B cell (primary cell): ENCODE results near the gene KRCC1. TPM values are rescaled to one million over a fixed set of nuclear protein-coding genes. Genes with fewer than 3 reads are reported as not detected.

ENCODE experiments used
- ATAC-seq: fragments of 200-7000 bp; cut with Tn5 transposase; one replicate; pipeline ENCODE4 v1.10.0; 2021; ENCODE audit warnings: low read depth, mild to moderate bottlenecking, moderate number of reproducible peaks, moderate library complexity
- CTCF ChIA-PET: fragments of 350-600 bp; sonication (Branson Sonifier 250); formaldehyde crosslinking; loops from one replicate; lab custom pipeline; 2021; ENCODE audit warnings: antibody characterized with exemption, inconsistent platforms; lab: Charles Lee
- POLR2A ChIA-PET: fragments of 350-600 bp; sonication (Branson Sonifier 250); formaldehyde crosslinking; loops from one replicate; lab custom pipeline; 2021; ENCODE audit warnings: antibody characterized with exemption; lab: Charles Lee
- DNase-seq: peaks from one replicate; pipeline ENCODE4 v3.0.0; 2013
- H2AFZ ChIP-seq: 2 replicates; pipeline ENCODE4 v1.6.1; 2012; ENCODE audit warnings: mild to moderate bottlenecking, low read depth, low read length; ENCODE audit not compliant: insufficient read depth, poor library complexity, severe bottlenecking
- H3K27ac ChIP-seq, 2 donors: 1 replicate in 1 of 2; 2 replicates in 1 of 2; pipeline ENCODE4 v1.5.1; 2012 to 2013; ENCODE audit warnings: low read length in 2 of 2, mild to moderate bottlenecking in 2 of 2, moderate library complexity in 1 of 2
- H3K27me3 ChIP-seq, 4 experiments: fragments of 200-600 bp in 1 of 4; sonication (generic) in 1 of 4; replicated peaks in 1 of 4; 1 replicate in 2 of 4; 2 replicates in 2 of 4; pipeline versions ENCODE4 v1.6.1 to v1.7.0; 2013 to 2016; ENCODE audit warnings: low read length in 3 of 4, mild to moderate bottlenecking in 2 of 4, mixed read lengths in 1 of 4, moderate library complexity in 1 of 4; ENCODE audit not compliant: insufficient read depth in 4 of 4, control insufficient read depth in 3 of 4; ENCODE audit errors: control extremely low read depth in 1 of 4
- H3K36me3 ChIP-seq, 2 experiments: replicated peaks in 1 of 2; 1 replicate in 1 of 2; 2 replicates in 1 of 2; pipeline versions ENCODE4 v1.6.1 to v1.7.1; 2013; ENCODE audit warnings: low read length in 1 of 2; ENCODE audit not compliant: insufficient read depth in 2 of 2, control insufficient read depth in 1 of 2; ENCODE audit errors: control extremely low read depth in 1 of 2, extremely low read depth in 1 of 2
- H3K4me1 ChIP-seq, 2 donors: fragments of 200-600 bp in 1 of 2; sonication (generic) in 1 of 2; 1 replicate in 1 of 2; 2 replicates in 1 of 2; pipeline versions ENCODE4 v1.5.1 to v1.6.1; 2013 to 2017; ENCODE audit warnings: low read length in 2 of 2; ENCODE audit not compliant: control insufficient read depth in 2 of 2, insufficient read depth in 2 of 2
- H3K4me2 ChIP-seq: replicated peaks from 2 replicates; pipeline ENCODE3; 2012; ENCODE audit warnings: mild to moderate bottlenecking, low read depth, low read length; ENCODE audit not compliant: poor library complexity, severe bottlenecking
- H3K4me3 ChIP-seq, 5 experiments: fragments of 200-600 bp in 1 of 5; sonication (generic) in 1 of 5; 1 replicate in 3 of 5; 2 replicates in 2 of 5; pipeline versions ENCODE4 v1.5.1 to v1.7.0; 2011 to 2016; ENCODE audit warnings: low read length in 4 of 5, mild to moderate bottlenecking in 4 of 5, low read depth in 2 of 5, control low read depth in 1 of 5, moderate library complexity in 1 of 5; ENCODE audit not compliant: insufficient read depth in 1 of 5; ENCODE audit errors: control extremely low read depth in 1 of 5, extremely low read depth in 1 of 5
- H3K79me2 ChIP-seq: fragments of 200-600 bp; sonication (generic); one replicate; pipeline ENCODE4 v1.6.0; 2016; ENCODE audit warnings: low read length; ENCODE audit not compliant: control insufficient read depth, insufficient read depth
- H3K9ac ChIP-seq: fragments of 200-600 bp; sonication (generic); 2 replicates; pipeline ENCODE4 v1.6.1; 2017; ENCODE audit warnings: mild to moderate bottlenecking, low read length, moderate library complexity
- H3K9me3 ChIP-seq, 3 donors: one replicate each; pipeline versions ENCODE4 v1.6.1 to v1.7.1; 2013; ENCODE audit warnings: low read length in 2 of 3; ENCODE audit not compliant: control insufficient read depth in 2 of 3, insufficient read depth in 1 of 3; ENCODE audit errors: control extremely low read depth in 1 of 3
- H4K20me1 ChIP-seq: 2 replicates; pipeline ENCODE4 v1.6.0; 2012; ENCODE audit warnings: mild to moderate bottlenecking, low read length; ENCODE audit not compliant: insufficient read depth, control insufficient read depth, poor library complexity, severe bottlenecking
- H3K27ac Mint-ChIP-seq: one replicate; pipeline ENCODE4 v1.8.0; 2021; ENCODE audit warnings: mixed read lengths
- H3K27me3 Mint-ChIP-seq: one replicate; pipeline ENCODE4 v1.8.0; 2021; ENCODE audit warnings: mixed read lengths
- H3K4me1 Mint-ChIP-seq: one replicate; pipeline ENCODE4 v1.8.0; 2021; ENCODE audit warnings: mixed read lengths
- H3K4me3 Mint-ChIP-seq: one replicate; pipeline ENCODE4 v1.8.0; 2021; ENCODE audit warnings: mixed read lengths
- H3K9me3 Mint-ChIP-seq: one replicate; pipeline ENCODE4 v1.8.0; 2022; ENCODE audit warnings: mixed read lengths; ENCODE audit not compliant: insufficient read depth
- EZH2 ChIP-seq: IDR thresholded peaks from 2 replicates; pipeline ENCODE4 v1.6.1; 2012; ENCODE audit warnings: borderline replicate concordance, low read depth, mild to moderate bottlenecking, moderate library complexity, low read length; ENCODE audit not compliant: insufficient read depth, poor library complexity, severe bottlenecking
- WGBS: methylation state at CpG from one replicate; pipeline ENCODE4 v1.1.5; 2013; ENCODE audit warnings: missing lambda C conversion rate; ENCODE audit not compliant: insufficient coverage; 5-methylcytosine and 5-hydroxymethylcytosine counted together
- intact Hi-C: fragments of 100-400 bp; cut with micrococcal nuclease; formaldehyde crosslinking; loops from one replicate; pipeline ENCODE4 v1.10.0; 2022
- polyA plus RNA-seq: library from polyadenylated mRNA; depleted of rRNA; stranded (reverse); fragments of >200 nt; gene quantifications from 2 replicates; pipeline ENCODE4 v1.2.3, GENCODE V29; 2012
- total RNA-seq, 2 donors: library from RNA; stranded (reverse); fragments of 120-200 nt in 1 of 2; gene quantifications; 1 replicate in 1 of 2; 2 replicates in 1 of 2; pipeline versions ENCODE4 v1.2.3 to v1.2.4, GENCODE V29; 2013 to 2022
- TF ChIP-seq, protein P1 (sequence below): fragments of 200-600 bp; IDR thresholded peaks from one replicate; pipeline ENCODE4 v1.8.0; 2022; ENCODE audit warnings: antibody characterized with exemption, mild to moderate bottlenecking

Gene KRCC1
- total and polyA plus RNA-seq, 2 donors (not counting 1 experiment from before 2014, with no cell fraction given), result 11.9 to 27.2 TPM

DNA sequence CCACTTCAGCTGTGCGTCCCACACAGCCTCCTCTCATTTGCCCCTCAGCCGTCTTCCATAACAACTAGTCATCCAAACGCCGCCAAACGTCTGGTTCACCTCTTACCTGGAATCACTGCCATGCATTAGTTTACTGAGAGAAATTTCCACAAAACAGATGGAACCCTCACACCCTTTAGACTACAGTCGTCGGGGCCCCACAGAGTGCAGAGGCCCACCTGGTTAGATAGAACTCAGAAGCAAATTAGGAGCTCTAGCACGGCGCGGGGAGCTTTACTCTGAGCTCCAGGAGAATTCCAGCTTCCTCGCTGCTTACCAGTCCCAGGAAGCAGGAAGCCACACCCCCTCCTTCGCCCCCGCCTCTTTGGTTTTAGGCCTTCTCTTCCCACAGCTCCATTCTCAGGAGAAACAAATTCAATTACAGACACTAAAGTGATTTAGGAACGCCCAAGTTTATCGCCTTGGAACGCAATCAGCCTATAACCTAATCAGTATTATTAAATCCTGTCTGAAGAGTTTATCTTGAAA is 48.6 kb downstream of the KRCC1 start:
- ATAC-seq (no peak), DNase-seq (no peak)
- 90% methylated on average over 12 of the region's 16 CpGs for WGBS
- TF ChIP-seq, protein P1, sequence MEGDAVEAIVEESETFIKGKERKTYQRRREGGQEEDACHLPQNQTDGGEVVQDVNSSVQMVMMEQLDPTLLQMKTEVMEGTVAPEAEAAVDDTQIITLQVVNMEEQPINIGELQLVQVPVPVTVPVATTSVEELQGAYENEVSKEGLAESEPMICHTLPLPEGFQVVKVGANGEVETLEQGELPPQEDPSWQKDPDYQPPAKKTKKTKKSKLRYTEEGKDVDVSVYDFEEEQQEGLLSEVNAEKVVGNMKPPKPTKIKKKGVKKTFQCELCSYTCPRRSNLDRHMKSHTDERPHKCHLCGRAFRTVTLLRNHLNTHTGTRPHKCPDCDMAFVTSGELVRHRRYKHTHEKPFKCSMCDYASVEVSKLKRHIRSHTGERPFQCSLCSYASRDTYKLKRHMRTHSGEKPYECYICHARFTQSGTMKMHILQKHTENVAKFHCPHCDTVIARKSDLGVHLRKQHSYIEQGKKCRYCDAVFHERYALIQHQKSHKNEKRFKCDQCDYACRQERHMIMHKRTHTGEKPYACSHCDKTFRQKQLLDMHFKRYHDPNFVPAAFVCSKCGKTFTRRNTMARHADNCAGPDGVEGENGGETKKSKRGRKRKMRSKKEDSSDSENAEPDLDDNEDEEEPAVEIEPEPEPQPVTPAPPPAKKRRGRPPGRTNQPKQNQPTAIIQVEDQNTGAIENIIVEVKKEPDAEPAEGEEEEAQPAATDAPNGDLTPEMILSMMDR, result no peak
- TF ChIP-seq EZH2, result no peak
- Histone ChIP-seq H3K36me3 (no peaks in the 10 kb centered on the region), H4K20me1 (no peaks in the 10 kb centered on the region), H2AFZ (no peak overlapping the region), H3K27ac (no peak overlapping the region), H3K79me2 (no peaks in the 10 kb centered on the region), H3K9ac (no peak overlapping the region), H3K4me1 (peaks cover 0 to 3% of the 10 kb centered on the region in 2 donors), H3K27me3 (peaks cover 0 to 3% (median 0%) of the 10 kb centered on the region in 4 experiments), H3K4me2 (no peak overlapping the region), H3K9me3 (no peaks in the 10 kb centered on the region), H3K4me3 (no peak overlapping the region)
- POLR2A ChIA-PET, result no interaction called here
- CTCF ChIA-PET, result no interaction called here
- intact Hi-C loops, result no loop called here
- Mint-ChIP-seq H3K27me3 (no peaks in the 10 kb centered on the region), H3K4me1 (peaks cover 2% of the 10 kb centered on the region), H3K9me3 (no peaks in the 10 kb centered on the region), H3K27ac (no peak overlapping the region), H3K4me3 (no peak overlapping the region)

DNA sequence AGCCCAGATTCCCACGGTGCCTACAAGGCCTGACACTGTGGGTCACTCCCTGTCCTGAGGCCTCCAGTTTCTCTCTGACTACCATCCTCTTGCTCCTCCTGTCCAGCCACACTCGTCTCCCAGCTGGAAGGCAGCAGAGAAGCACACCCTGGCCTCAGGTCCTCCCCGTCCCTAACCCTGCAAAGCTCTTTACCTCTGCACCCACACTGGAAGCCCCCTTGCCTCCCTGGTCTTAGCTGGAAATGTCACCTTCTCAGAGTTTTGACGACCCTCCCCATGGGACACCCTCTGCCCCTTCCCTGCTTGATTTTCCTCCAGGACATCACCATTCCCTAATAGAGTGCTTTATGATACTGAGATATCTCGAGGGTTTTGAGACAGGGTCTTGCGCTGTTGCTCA is 49.8 kb downstream of the KRCC1 start:
- intact Hi-C loops, result no loop called here
- Histone ChIP-seq H3K27me3 (peaks cover 0 to 3% (median 0%) of the 10 kb centered on the region in 4 experiments), H3K9me3 (no peaks in the 10 kb centered on the region), H3K27ac (no peak overlapping the region), H3K4me3 (no peak overlapping the region), H3K4me2 (no peak overlapping the region), H3K36me3 (no peaks in the 10 kb centered on the region), H3K79me2 (no peaks in the 10 kb centered on the region), H3K9ac (no peak overlapping the region), H3K4me1 (peaks cover 4 to 10% of the 10 kb centered on the region in 2 donors), H2AFZ (no peak overlapping the region), H4K20me1 (no peaks in the 10 kb centered on the region)
- no peak overlapping the region for H3K4me3 Mint-ChIP-seq
- POLR2A ChIA-PET, result no interaction called here
- CTCF ChIA-PET, result interaction anchor here (0.9 to 1.3 kb wide), 2 partner anchors 11 to 54 kb away, joined by 3 to 6 read pairs; partner anchors contain the start of gene RNU2-63P
- WGBS, result 87% methylated on average over 5 of the region's 6 CpGs
- H3K9me3 Mint-ChIP-seq, result no peaks in the 10 kb centered on the region
- H3K4me1 Mint-ChIP-seq, result peaks cover 10% of the 10 kb centered on the region
- TF ChIP-seq, protein P1, result no peak
- TF ChIP-seq EZH2, result no peak
- no peak for ATAC-seq
- no peak for DNase-seq
- no peak overlapping the region for H3K27ac Mint-ChIP-seq
- no peaks in the 10 kb centered on the region for H3K27me3 Mint-ChIP-seq
